ENCODE measurements around the gene DRAM1. TPM values are rescaled to one million over a fixed set of nuclear protein-coding genes. Genes with fewer than 3 reads are reported as not detected.

Gene DRAM1
- total and polyA plus RNA-seq, 9 of the 15 experiments (the other 6 are each of a cell fraction or from before 2014, with no cell fraction given), result 1.4 to 4.3 (median 2.7) TPM

GRCh38 chr12:101876861-101877805, at the start of gene DRAM1 (continued):
- TF ChIP-seq, protein P1, sequence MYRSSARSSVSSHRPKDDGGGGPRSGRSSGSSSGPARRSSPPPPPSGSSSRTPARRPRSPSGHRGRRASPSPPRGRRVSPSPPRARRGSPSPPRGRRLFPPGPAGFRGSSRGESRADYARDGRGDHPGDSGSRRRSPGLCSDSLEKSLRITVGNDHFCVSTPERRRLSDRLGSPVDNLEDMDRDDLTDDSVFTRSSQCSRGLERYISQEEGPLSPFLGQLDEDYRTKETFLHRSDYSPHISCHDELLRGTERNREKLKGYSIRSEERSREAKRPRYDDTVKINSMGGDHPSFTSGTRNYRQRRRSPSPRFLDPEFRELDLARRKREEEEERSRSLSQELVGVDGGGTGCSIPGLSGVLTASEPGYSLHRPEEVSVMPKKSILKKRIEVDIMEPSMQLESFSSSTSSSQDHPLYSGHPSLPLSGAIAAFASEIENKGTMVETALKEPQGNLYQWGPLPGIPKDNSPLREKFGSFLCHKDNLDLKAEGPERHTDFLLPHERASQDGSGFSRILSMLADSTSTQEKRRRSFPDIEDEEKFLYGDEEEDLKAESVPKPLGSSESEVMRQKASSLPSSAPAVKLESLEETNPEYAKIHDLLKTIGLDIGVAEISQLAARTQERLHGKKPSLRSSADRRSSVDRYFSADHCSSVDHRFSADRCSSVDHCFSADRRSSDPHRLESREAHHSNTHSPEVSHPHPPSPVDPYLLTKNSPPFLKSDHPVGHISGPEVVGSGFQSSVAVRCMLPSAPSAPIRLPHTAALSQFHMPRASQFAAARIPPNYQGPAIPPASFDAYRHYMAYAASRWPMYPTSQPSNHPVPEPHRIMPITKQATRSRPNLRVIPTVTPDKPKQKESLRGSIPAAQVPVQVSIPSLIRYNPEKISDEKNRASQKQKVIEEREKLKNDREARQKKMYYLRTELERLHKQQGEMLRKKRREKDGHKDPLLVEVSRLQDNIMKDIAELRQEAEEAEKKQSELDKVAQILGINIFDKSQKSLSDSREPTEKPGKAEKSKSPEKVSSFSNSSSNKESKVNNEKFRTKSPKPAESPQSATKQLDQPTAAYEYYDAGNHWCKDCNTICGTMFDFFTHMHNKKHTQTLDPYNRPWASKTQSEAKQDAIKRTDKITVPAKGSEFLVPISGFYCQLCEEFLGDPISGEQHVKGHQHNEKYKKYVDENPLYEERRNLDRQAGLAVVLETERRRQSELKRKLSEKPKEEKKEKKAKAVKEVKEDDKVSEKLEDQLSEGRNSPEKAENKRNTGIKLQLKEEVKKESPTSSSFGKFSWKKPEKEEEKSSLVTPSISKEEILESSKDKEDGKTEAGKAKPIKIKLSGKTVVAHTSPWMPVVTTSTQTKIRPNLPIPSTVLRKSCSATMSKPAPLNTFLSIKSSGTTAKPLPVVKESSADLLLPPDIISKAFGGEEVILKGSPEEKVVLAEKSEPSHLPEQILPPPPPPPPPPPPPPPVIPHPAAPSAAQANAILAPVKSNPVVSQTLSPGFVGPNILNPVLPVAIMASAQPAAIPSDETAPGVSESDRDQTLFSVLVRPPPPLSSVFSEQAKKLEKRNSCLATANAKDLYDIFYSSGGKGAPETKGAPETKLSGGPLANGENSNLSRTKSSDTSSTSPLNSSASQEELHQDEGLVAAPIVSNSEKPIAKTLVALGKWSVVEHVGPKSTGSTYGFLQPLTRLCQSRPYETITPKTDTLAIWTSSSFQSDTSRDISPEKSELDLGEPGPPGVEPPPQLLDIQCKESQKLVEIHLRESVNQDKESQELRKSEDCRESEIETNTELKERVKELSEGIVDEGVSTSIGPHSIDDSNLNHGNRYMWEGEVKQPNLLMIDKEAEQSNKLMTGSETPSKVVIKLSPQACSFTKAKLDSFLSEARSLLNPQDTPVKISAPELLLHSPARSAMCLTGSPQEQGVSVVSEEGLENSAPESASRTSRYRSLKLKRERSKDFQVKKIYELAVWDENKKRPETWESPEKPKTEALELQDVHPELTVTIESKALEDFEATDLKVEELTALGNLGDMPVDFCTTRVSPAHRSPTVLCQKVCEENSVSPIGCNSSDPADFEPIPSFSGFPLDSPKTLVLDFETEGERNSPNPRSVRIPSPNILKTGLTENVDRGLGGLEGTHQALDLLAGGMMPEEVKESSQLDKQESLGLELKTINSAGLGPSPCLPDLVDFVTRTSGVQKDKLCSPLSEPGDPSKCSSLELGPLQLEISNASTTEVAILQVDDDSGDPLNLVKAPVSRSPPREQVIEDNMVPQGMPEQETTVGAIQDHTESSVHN (IDR thresholded peaks at IDR 0.05; ENCODE audit: borderline replicate concordance in 1 of 2, low read depth in 1 of 2), result no peak
- TF ChIP-seq ZNF146 (CRISPR knock-in tag; IDR thresholded peaks at IDR 0.05; ENCODE audit: unreplicated experiment) (no peak), CXXC5 (CRISPR knock-in tag; IDR thresholded peaks at IDR 0.05) (peak; percentile 92), CREB3L1 (IDR thresholded peaks at IDR 0.05; ENCODE audit: borderline replicate concordance, low read depth) (0 out of 2 replicates have a peak, but pooled peaks have one; percentile 53), MYNN (IDR thresholded peaks at IDR 0.05) (no peak), MYNN (CRISPR knock-in tag; IDR thresholded peaks at IDR 0.05) (no peak), PHF21A (IDR thresholded peaks at IDR 0.05; ENCODE audit: borderline replicate concordance, low read depth) (peak; percentile 38; the same call in 1 of the 2 replicates), GABPB1 (CRISPR knock-in tag; IDR thresholded peaks at IDR 0.05) (no peak), MYBL2 (IDR thresholded peaks at IDR 0.05; ENCODE audit: low read depth) (no peak), MYBL2 (CRISPR knock-in tag; IDR thresholded peaks at IDR 0.05; ENCODE audit: borderline replicate concordance) (no peak)
- TF ChIP-seq, protein P2, sequence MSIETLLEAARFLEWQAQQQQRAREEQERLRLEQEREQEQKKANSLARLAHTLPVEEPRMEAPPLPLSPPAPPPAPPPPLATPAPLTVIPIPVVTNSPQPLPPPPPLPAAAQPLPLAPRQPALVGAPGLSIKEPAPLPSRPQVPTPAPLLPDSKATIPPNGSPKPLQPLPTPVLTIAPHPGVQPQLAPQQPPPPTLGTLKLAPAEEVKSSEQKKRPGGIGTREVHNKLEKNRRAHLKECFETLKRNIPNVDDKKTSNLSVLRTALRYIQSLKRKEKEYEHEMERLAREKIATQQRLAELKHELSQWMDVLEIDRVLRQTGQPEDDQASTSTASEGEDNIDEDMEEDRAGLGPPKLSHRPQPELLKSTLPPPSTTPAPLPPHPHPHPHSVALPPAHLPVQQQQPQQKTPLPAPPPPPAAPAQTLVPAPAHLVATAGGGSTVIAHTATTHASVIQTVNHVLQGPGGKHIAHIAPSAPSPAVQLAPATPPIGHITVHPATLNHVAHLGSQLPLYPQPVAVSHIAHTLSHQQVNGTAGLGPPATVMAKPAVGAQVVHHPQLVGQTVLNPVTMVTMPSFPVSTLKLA (conservative IDR thresholded peaks at IDR 0.05), result peak; percentile 36 to 60; a peak in 3 of 4 replicates
- TF ChIP-seq, protein P3, sequence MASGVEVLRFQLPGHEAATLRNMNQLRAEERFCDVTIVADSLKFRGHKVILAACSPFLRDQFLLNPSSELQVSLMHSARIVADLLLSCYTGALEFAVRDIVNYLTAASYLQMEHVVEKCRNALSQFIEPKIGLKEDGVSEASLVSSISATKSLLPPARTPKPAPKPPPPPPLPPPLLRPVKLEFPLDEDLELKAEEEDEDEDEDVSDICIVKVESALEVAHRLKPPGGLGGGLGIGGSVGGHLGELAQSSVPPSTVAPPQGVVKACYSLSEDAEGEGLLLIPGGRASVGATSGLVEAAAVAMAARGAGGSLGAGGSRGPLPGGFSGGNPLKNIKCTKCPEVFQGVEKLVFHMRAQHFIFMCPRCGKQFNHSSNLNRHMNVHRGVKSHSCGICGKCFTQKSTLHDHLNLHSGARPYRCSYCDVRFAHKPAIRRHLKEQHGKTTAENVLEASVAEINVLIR (CRISPR knock-in tag; IDR thresholded peaks at IDR 0.05), result no peak; the same call in 1 of the 2 replicates

Data from K562 (cell line).